Islet of Langerhans (tissue), 1 donor: ENCODE data around the gene EEFSEC.

Experiments
- FAIRE-seq: peaks from one replicate; lab custom pipeline; 2011; peaks lifted over from hg19 to GRCh38; lab: Jason Lieb, UNC

EEFSEC gene

GRCh38 chr3:128242818-128243601, 89.7 kb downstream of the EEFSEC start:
- no peak for FAIRE-seq

DNA sequence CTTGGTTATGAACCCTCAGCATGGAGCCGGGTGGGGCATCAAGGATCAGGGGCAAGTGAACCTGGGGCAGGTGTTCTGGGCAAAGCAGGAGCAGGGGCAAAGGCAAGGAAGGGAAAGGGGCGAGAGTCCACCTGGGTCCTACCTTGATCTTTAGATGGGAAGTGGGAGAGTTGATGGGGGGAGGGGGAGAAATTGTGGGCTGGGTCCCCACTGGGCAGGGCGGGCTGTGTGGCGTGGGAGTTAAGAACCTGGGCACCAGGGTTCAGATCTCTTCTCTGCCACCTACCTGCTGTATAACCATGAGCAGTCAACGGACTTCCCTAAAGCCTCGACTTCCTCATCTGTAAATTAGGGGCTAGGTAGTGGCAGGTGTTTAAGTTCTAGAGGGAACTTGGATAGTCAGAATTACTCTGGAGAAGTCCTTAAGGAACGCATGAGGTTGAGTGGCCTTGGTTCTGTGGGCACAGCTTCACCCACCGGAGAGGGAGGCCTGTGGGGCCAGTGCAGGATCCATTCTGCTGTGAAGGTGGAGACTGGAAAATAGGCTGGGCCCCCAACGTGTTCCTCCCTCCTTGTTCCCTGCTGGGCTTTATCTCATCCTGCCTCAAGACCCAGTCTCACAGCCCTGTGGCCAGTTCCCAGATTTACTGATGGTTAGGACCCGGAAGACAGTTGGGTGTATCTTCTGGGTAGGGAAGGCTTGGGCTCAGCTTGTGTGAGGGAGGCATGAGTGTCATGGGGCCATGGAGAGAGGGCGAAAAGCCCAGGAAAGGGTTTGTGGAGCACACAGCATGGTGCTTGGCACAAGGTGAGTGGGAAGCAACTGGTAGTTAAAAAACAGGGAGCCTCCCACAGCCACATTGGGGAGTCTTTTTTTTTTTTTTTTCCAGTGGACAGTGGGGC, 90.6 kb downstream of the EEFSEC start:
- FAIRE-seq = no peak

- no peak for FAIRE-seq
Measured at GRCh38 chr3:128245460-128245859, 92.2 kb downstream of the EEFSEC start.

DNA sequence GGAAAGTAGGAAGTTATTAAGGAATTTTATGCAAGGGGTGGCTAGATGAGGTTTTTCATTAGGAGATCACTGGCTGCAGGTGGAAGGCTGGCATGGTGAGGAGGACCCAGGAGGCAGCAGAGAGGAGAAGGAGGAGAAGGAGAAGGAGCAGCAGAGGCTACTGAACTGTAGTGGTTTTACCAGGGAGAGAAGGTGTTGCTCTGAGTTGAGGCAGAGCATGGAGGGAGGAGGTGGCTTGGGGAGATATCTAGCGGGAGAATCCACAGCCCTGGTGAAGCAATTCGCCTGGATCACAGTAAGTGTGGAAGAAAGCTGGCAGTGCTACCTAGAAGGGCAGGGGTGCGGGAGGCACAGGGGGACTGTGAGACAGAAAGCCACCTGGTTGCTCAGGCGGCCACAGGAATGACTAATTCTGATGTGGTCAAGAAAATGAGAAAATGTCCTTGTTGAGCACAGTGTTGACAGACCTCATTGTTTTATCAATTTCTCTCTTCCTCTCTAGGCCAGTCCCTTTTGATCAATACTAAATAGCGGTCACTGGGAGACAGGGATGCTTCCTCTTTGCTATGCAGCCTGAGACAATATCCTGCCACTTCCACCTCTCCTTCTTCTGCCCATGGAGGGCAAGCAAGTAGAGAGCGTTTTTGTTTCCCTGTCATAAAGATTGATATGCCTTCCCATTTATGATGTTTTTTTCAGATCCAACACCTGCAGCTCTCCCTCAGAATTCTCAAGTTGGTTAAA, 94.6 kb downstream of the EEFSEC start:
- no peak for FAIRE-seq

- no peak for FAIRE-seq
Measured at GRCh38 chr3:128252083-128252482, 98.8 kb downstream of the EEFSEC start.

DNA sequence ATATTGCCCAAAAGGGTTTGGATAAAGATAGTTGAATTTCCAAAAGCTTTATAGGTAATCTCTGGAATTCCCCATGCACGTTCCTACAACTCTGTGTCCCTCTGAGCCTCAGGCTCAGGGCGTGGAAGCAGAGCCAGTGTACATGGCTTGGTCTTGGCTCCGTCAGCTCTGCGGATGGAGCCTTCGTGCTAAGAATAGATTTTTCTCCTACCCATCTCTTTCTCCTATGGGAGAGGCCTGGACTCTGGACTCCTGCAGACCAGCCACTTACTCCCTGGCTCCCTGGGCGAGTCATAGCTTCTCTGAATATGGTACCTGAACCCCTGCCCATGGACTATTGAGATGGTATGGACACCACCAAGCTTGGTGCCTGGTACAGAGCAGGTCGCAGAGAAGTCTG, 99.9 kb downstream of the EEFSEC start:
- no peak for FAIRE-seq

DNA sequence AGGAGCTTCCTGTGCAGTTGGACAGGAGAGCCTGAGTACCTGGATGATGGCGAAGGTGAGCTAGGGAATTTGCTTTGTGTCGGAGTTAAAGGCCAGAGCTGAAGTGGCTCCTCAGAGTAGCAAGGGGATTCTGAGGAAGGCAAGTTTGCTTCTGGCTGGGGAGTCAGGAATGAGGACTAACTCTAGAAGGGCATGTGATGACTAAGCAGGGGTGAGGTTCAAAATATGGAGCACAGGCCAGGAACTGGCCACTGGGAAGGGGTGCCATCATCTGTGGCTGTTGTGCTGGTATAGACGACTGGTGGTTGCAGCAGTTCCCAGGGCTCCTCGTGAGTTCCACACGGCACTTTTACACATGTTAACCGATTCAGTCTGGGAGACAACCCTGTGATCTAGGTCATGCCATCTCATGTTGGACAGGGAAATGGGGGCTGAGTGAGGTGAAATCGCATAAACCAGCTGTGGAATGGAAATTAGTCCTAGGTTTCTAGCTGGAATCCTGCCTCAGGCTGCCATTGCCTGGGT, 100.8 kb downstream of the EEFSEC start:
- no peak for FAIRE-seq

GRCh38 chr3:128254967-128255366, 101.7 kb downstream of the EEFSEC start:
- FAIRE-seq = no peak

DNA sequence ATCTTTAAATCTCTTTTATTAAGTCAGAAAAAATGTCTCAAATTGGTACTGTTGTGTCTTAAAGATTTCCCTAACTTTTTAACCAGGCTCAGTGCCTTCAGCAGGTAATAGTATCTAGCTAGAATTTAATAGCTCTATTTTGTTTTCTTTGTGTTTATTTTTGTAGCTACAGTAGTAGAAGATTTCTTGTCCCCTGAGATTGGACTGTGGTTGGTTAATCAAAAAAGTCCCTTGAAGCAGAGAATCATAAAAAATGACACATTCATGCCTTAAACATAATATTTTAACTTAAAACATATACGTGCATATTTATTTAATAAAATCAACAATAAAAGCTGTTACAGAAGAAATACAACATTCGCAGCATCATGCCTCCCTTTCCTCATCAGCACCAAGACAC, 102.8 kb downstream of the EEFSEC start:
- no peak for FAIRE-seq

- FAIRE-seq = no peak
Measured at GRCh38 chr3:128257632-128258031, 104.4 kb downstream of the EEFSEC start.

DNA sequence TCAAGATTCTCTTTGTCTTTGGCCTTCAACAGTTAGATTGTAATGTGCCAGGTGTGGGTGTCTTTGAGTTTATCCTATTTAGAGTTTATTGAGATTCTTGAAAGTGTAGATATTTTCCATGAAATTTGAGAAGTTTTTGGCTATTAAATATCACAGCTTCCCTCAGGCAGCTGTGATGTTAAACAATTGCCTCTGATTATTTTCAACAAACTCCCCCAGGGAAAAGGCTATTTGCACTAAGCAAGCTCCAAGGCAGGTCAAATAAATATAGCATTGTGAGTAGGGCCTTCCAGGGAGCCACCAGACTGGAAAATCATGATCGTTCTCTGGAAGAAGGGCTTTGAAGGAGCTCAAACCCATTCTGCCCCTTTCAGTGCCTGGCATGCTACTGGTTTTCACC, 107.0 kb downstream of the EEFSEC start:
- FAIRE-seq = no peak

- FAIRE-seq = no peak
Measured at GRCh38 chr3:128262457-128262856, 109.2 kb downstream of the EEFSEC start.

DNA sequence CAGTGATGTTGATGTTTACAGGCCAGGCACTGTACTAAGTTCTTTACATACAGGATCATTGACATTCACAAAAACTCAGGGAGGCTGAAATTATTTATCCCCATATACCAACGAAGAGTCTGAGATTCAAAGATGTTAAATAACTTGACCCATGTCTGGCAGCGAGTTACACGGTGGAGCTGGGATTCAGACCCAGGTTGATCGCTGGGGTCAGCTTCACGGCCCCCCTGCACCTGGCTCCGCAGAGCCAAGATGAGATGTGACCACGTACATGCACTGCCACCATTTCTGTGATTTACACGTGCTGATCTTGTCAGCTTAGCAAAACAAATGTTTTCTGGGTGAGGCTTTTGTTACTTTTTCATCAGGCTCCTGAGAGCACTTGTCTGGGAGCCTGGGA, 109.8 kb downstream of the EEFSEC start:
- no peak for FAIRE-seq

GRCh38 chr3:128263946-128264345, 110.7 kb downstream of the EEFSEC start:
- no peak for FAIRE-seq

- no peak for FAIRE-seq
Measured at GRCh38 chr3:128266453-128266852, 113.2 kb downstream of the EEFSEC start.

DNA sequence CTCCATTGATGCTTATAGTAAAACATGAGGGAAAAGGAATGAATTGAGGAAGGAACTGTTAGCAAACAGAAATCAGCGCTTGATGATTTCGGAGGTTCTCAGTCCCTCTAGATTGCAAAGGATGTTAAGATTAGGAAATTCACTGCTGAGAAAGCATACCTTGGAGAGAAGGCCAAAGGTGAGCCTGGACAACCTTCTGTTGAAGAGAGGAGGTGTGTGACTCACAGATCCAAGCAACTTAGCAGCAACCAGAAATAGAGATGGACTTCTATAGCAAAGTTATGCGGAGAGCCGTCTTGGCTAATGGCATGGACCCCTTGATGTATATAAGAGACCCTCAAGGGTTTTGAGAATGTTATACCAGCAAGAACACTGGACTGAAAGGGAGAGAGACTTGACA, 114.3 kb downstream of the EEFSEC start:
- no peak for FAIRE-seq

- no peak for FAIRE-seq
Measured at GRCh38 chr3:128269006-128269775, 115.9 kb downstream of the EEFSEC start.

DNA sequence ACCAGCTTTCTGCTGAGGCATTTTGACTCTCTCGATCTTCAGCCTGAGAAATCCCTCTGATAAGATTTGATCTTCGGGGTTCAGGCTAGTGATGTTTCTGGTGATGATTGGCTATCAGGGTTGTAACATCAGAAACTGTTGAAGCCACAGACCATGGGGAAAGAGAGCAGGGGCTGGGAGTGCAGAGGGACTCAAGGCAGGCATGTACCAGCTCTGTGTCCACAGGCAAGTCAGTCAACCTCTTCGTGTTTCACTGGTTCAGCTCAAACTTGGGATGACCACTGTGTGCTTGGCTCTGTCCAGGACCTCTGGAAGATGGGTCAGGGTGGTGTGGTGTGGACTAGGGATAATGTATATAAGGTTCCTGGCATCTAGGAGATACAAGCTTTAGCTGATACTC, 116.5 kb downstream of the EEFSEC start:
- FAIRE-seq = no peak

- no peak for FAIRE-seq
Measured at GRCh38 chr3:128270559-128271492, 117.5 kb downstream of the EEFSEC start.

- no peak for FAIRE-seq
Measured at GRCh38 chr3:128271536-128272332, 118.5 kb downstream of the EEFSEC start.
